Right atrium auricular region (tissue), 2 donors: Measurements from ENCODE around the gene HCFC1R1. TPM values are rescaled to one million over a fixed set of nuclear protein-coding genes. Genes with fewer than 3 reads are reported as not detected.
A peak's percentile ranks its signal among the peaks of the same experiment; 100 is the strongest.
"Not testable (repeated sequence)": the region's sequence is repeated elsewhere in the genome, so short reads cannot be mapped to it uniquely, and the experiment has no call there.

ENCODE experiments used
- DNase-seq: peaks from one replicate; pipeline ENCODE4 v3.0.0-alpha.2; 2019; ENCODE audit warnings: low spot score
- H3K27ac ChIP-seq, 2 donors: fragments of 200-600 bp; sonication (generic); 1 replicate in 1 of 2; 2 replicates in 1 of 2; pipeline ENCODE4 v1.5.1; 2016 to 2019
- H3K27me3 ChIP-seq, 2 donors: fragments of 200-600 bp; sonication (generic); one replicate each; pipeline versions ENCODE4 v1.5.1 to v1.6.0; 2017 to 2019
- H3K36me3 ChIP-seq: fragments of 200-600 bp; sonication (generic); one replicate; pipeline ENCODE4 v1.5.1; 2016
- H3K4me1 ChIP-seq, 2 donors: fragments of 200-600 bp; sonication (generic); one replicate each; pipeline versions ENCODE4 v1.5.1 to v1.6.0; 2017 to 2019
- H3K4me3 ChIP-seq, 2 donors: fragments of 200-600 bp; sonication (generic); 1 replicate in 1 of 2; 2 replicates in 1 of 2; pipeline ENCODE4 v1.5.1; 2017 to 2019; ENCODE audit warnings: mild to moderate bottlenecking in 1 of 2, moderate library complexity in 1 of 2
- H3K9me3 ChIP-seq, 2 donors: fragments of 200-600 bp; sonication (generic); one replicate each; pipeline ENCODE4 v1.5.1; 2019
- total RNA-seq, 2 donors: library from RNA; depleted of rRNA; stranded (reverse); fragments of >200 nt; gene quantifications; one replicate each; pipeline ENCODE4 v1.1.0, GENCODE V29; 2016
- TF ChIP-seq, protein P1 (sequence below), 2 donors: fragments of 200-600 bp; sonication (generic); IDR thresholded peaks; one replicate each; pipeline ENCODE4 v1.5.1; 2019; ENCODE audit warnings: antibody characterized with exemption in 2 of 2

Gene HCFC1R1
- total RNA-seq: 10 to 100 TPM; 22.5 to 33.1 TPM

DNA sequence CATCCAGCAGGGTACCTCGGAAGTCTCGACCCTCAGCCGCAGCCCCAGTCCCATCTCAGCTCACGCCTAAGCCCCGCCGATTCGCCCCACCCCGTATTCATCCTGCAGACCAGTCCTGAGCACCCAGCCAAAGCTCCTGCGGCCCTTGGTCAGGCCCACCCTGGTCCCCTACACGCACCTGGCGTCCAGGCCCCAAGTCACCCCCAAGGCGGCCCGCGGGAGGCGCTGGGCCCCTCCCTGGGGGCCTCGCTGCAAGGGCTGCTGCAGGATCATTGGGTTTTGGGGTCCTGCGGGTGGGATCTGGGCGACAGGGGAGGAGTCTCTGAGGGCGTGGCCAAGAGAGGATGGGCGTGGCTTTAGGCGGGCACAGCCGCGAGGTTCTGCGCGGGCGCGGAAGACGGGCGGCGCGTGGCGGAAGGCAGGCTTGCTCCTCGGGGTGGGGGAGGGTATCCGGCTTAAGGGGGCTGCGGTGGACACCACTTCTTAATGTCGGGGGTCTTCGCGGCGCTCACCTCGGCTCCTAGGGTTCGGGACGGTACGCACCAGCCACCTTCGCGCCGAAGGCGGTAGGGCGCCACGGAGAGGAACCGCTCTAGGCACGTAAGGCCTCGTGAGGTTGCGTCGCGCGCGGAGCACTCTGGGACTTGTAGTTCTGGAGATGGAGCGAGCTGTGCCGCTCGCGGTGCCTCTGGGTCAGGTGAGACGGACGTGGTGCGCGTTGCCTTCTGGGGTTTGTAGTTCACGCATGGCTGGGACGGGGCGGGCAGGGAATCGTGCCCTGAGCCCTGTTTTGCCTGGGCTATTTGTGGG is at the start of gene HCFC1R1, which contains the start of gene THOC6:
Gene HCFC1R1 (minus strand): TSS at position 274 of the 810 bp plus-strand sequence. CDS start 1 bp downstream, at position 273.
Gene THOC6 (plus strand): TSS at position 367 of the 810 bp plus-strand sequence. CDS start 292 bp downstream, at position 659.
- peaks cover 0 to 55% of the 10 kb centered on the region in 2 donors for H3K4me1 ChIP-seq
- TF ChIP-seq, protein P1, sequence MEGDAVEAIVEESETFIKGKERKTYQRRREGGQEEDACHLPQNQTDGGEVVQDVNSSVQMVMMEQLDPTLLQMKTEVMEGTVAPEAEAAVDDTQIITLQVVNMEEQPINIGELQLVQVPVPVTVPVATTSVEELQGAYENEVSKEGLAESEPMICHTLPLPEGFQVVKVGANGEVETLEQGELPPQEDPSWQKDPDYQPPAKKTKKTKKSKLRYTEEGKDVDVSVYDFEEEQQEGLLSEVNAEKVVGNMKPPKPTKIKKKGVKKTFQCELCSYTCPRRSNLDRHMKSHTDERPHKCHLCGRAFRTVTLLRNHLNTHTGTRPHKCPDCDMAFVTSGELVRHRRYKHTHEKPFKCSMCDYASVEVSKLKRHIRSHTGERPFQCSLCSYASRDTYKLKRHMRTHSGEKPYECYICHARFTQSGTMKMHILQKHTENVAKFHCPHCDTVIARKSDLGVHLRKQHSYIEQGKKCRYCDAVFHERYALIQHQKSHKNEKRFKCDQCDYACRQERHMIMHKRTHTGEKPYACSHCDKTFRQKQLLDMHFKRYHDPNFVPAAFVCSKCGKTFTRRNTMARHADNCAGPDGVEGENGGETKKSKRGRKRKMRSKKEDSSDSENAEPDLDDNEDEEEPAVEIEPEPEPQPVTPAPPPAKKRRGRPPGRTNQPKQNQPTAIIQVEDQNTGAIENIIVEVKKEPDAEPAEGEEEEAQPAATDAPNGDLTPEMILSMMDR (IDR thresholded peaks at IDR 0.05): peak in 1 of 2 donors; percentile 14
- peak within 1 kb of the TSS; percentile 95 to 99 for H3K27ac ChIP-seq
- peak; percentile 99 for DNase-seq
- H3K36me3 ChIP-seq: peaks cover 13% of the 10 kb centered on the region
- H3K9me3 ChIP-seq: no peaks in the 10 kb centered on the region
- no peaks in the 10 kb centered on the region for H3K27me3 ChIP-seq
- H3K4me3 ChIP-seq: peak within 1 kb of the TSS; percentile 46 to 74

DNA sequence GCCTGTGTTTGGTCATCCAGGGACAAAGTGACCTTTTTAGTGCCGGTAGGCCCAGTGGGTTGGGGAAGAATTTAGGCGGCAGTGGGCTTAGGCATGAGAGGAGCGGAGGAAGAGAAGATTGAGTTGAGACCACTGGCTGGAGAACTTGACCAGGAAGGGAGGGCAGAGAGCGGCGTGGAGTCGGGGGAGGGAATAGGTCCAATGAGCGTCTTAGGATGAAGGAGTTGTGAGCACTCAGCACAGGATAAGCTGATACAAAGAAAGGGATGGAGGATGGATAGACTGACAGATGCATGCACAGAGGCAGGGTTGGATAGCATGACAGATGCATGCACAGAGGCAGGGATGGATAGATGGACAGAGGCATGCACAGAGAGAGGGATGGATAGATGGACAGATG is 49.7 kb upstream of the HCFC1R1 start:
- TF ChIP-seq, protein P1 (IDR thresholded peaks at IDR 0.05): no peak
- Histone ChIP-seq H3K27ac (no peak overlapping the region), H3K4me3 (no peak overlapping the region), H3K9me3 (no peaks in the 10 kb centered on the region), H3K27me3 (no peaks in the 10 kb centered on the region), H3K36me3 (no peaks in the 10 kb centered on the region), H3K4me1 (peaks cover 0 to 10% of the 10 kb centered on the region in 2 donors)
- DNase-seq: no peak

- peaks cover 0 to 13% of the 10 kb centered on the region in 2 donors for H3K4me1 ChIP-seq
- H3K9me3 ChIP-seq, DNase-seq, H3K27ac ChIP-seq, H3K27me3 ChIP-seq, H3K36me3 ChIP-seq, H3K4me3 ChIP-seq: not testable (repeated sequence)
These were observed 49.0 kb upstream of the HCFC1R1 start for GRCh38 chr16:3072576-3073263.

- DNase-seq: not testable (repeated sequence)
These were observed 48.4 kb upstream of the HCFC1R1 start for GRCh38 chr16:3072148-3072547.

GRCh38 chr16:3071655-3072054 is 47.9 kb upstream of the HCFC1R1 start:
- Histone ChIP-seq H3K27ac (no peak overlapping the region), H3K27me3 (no peaks in the 10 kb centered on the region), H3K4me3 (no peak overlapping the region), H3K9me3 (no peaks in the 10 kb centered on the region), H3K36me3 (no peaks in the 10 kb centered on the region), H3K4me1 (peaks cover 0 to 22% of the 10 kb centered on the region in 2 donors)
- TF ChIP-seq, protein P1 (IDR thresholded peaks at IDR 0.05): no peak
- no peak for DNase-seq

More at GRCh38 chr16:3072148-3072547, 48.4 kb upstream of the HCFC1R1 start:
- H3K27me3 ChIP-seq, H3K27ac ChIP-seq, H3K4me3 ChIP-seq, H3K36me3 ChIP-seq, H3K9me3 ChIP-seq: not testable (repeated sequence)
- H3K4me1 ChIP-seq: peaks cover 0 to 19% of the 10 kb centered on the region in 2 donors

DNA sequence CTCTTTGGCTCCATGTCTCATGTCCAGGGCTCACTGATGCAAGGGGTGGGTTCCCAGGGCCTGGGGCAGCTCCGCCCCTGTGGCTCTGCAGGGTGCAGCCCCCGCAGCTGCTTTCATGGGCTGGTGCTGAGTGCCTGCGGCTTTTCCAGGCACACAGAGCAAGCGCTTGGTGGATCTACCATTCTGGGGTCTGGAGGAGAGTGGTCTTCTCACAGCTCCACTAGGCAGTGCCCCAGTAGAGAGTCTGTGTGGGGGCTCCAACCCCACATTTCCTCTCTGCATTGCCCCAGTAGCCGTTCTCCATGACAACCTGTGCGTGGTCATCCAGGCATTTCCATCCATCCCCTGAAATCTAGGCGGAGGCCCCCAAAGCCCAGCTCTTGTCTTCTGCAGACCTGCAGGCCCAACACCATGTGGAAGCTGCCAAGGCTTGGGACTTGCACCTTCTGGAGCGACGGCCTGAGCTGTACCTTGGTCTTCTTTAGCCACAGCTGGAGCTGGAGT is 46.9 kb upstream of the HCFC1R1 start:
- H3K4me1 ChIP-seq: peaks cover 0 to 23% of the 10 kb centered on the region in 2 donors
- DNase-seq: no peak
- TF ChIP-seq, protein P1 (IDR thresholded peaks at IDR 0.05): no peak
- no peaks in the 10 kb centered on the region for H3K36me3 ChIP-seq
- H3K27ac ChIP-seq: no peak overlapping the region
- no peaks in the 10 kb centered on the region for H3K27me3 ChIP-seq
- no peaks in the 10 kb centered on the region for H3K9me3 ChIP-seq
- no peak overlapping the region for H3K4me3 ChIP-seq

- H3K27me3 ChIP-seq, H3K36me3 ChIP-seq, H3K4me3 ChIP-seq, DNase-seq, H3K9me3 ChIP-seq, H3K27ac ChIP-seq: not testable (repeated sequence)
- peaks cover 0 to 24% of the 10 kb centered on the region in 2 donors for H3K4me1 ChIP-seq
These were observed 45.4 kb upstream of the HCFC1R1 start for GRCh38 chr16:3069146-3069545.
